ENCODE data around the gene HERC4.

GRCh38 chr10:67933199-67933598 lies 141.9 kb downstream of the HERC4 start:
- TF ChIP-seq TOE1 (IDR thresholded peaks at IDR 0.05; ENCODE audit: borderline replicate concordance) (no peak), TOE1 (CRISPR knock-in tag; IDR thresholded peaks at IDR 0.05; ENCODE audit: borderline replicate concordance, low read depth) (no peak), FOSL1 (tag; conservative IDR thresholded peaks at IDR 0.05) (no peak), AFF1 (IDR thresholded peaks at IDR 0.05; ENCODE audit: low read depth in 1 of 2, partially characterized antibody in 2 of 2) (no peak), ZBTB43 (CRISPR knock-in tag; IDR thresholded peaks at IDR 0.05) (no peak), ZSCAN29 (IDR thresholded peaks at IDR 0.05) (no peak), IRF1 (CRISPR knock-in tag; IDR thresholded peaks at IDR 0.05; ENCODE audit: borderline replicate concordance) (no peak), RCOR1 (IDR thresholded peaks at IDR 0.05; ENCODE audit: borderline replicate concordance in 1 of 2, low read depth in 2 of 2, low read length in 2 of 2) (no peak), JUND (IDR thresholded peaks at IDR 0.05; ENCODE audit: borderline replicate concordance, low read depth, low read length) (no peak), JUND (tag; IDR thresholded peaks at IDR 0.05; ENCODE audit: borderline replicate concordance, low read depth, low read length) (no peak), RAD21 (CRISPR knock-in tag; conservative IDR thresholded peaks at IDR 0.05 in 1 of 2, IDR thresholded peaks at IDR 0.05 in 1 of 2) (no peak)
- TF ChIP-seq, protein P1, sequence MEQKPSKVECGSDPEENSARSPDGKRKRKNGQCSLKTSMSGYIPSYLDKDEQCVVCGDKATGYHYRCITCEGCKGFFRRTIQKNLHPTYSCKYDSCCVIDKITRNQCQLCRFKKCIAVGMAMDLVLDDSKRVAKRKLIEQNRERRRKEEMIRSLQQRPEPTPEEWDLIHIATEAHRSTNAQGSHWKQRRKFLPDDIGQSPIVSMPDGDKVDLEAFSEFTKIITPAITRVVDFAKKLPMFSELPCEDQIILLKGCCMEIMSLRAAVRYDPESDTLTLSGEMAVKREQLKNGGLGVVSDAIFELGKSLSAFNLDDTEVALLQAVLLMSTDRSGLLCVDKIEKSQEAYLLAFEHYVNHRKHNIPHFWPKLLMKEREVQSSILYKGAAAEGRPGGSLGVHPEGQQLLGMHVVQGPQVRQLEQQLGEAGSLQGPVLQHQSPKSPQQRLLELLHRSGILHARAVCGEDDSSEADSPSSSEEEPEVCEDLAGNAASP (IDR thresholded peaks at IDR 0.05) = no peak
- TF ChIP-seq, protein P2, sequence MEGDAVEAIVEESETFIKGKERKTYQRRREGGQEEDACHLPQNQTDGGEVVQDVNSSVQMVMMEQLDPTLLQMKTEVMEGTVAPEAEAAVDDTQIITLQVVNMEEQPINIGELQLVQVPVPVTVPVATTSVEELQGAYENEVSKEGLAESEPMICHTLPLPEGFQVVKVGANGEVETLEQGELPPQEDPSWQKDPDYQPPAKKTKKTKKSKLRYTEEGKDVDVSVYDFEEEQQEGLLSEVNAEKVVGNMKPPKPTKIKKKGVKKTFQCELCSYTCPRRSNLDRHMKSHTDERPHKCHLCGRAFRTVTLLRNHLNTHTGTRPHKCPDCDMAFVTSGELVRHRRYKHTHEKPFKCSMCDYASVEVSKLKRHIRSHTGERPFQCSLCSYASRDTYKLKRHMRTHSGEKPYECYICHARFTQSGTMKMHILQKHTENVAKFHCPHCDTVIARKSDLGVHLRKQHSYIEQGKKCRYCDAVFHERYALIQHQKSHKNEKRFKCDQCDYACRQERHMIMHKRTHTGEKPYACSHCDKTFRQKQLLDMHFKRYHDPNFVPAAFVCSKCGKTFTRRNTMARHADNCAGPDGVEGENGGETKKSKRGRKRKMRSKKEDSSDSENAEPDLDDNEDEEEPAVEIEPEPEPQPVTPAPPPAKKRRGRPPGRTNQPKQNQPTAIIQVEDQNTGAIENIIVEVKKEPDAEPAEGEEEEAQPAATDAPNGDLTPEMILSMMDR (IDR thresholded peaks at IDR 0.05 in 2 of 3, conservative IDR thresholded peaks at IDR 0.05 in 1 of 3; ENCODE audit: insufficient read depth in 2 of 3, low read depth in 1 of 3, low read length in 3 of 3) = no peak
- TF ChIP-seq, protein P3, sequence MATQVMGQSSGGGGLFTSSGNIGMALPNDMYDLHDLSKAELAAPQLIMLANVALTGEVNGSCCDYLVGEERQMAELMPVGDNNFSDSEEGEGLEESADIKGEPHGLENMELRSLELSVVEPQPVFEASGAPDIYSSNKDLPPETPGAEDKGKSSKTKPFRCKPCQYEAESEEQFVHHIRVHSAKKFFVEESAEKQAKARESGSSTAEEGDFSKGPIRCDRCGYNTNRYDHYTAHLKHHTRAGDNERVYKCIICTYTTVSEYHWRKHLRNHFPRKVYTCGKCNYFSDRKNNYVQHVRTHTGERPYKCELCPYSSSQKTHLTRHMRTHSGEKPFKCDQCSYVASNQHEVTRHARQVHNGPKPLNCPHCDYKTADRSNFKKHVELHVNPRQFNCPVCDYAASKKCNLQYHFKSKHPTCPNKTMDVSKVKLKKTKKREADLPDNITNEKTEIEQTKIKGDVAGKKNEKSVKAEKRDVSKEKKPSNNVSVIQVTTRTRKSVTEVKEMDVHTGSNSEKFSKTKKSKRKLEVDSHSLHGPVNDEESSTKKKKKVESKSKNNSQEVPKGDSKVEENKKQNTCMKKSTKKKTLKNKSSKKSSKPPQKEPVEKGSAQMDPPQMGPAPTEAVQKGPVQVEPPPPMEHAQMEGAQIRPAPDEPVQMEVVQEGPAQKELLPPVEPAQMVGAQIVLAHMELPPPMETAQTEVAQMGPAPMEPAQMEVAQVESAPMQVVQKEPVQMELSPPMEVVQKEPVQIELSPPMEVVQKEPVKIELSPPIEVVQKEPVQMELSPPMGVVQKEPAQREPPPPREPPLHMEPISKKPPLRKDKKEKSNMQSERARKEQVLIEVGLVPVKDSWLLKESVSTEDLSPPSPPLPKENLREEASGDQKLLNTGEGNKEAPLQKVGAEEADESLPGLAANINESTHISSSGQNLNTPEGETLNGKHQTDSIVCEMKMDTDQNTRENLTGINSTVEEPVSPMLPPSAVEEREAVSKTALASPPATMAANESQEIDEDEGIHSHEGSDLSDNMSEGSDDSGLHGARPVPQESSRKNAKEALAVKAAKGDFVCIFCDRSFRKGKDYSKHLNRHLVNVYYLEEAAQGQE (IDR thresholded peaks at IDR 0.05; ENCODE audit: borderline replicate concordance) = no peak
- TF ChIP-seq, protein P3 (CRISPR knock-in tag; IDR thresholded peaks at IDR 0.05; ENCODE audit: low read depth) = no peak
